SHP77 treated with DMSO at 0.1 percent for 48 hours (cell line): ENCODE measurements around the gene ALG8.
"Not testable (repeated sequence)": the region's sequence is repeated elsewhere in the genome, so short reads cannot be mapped to it uniquely, and the experiment has no call there.

Experiments used
- DNase-seq: peaks from one replicate; lab custom pipeline; 2025; lab: John Stamatoyannopoulos, UW

ALG8 gene

GRCh38 chr11:78100261-78100660 is 39.2 kb downstream of the ALG8 start:
- DNase-seq, result no peak

GRCh38 chr11:78099666-78100065 is 39.8 kb downstream of the ALG8 start:
- DNase-seq, result no peak

DNA sequence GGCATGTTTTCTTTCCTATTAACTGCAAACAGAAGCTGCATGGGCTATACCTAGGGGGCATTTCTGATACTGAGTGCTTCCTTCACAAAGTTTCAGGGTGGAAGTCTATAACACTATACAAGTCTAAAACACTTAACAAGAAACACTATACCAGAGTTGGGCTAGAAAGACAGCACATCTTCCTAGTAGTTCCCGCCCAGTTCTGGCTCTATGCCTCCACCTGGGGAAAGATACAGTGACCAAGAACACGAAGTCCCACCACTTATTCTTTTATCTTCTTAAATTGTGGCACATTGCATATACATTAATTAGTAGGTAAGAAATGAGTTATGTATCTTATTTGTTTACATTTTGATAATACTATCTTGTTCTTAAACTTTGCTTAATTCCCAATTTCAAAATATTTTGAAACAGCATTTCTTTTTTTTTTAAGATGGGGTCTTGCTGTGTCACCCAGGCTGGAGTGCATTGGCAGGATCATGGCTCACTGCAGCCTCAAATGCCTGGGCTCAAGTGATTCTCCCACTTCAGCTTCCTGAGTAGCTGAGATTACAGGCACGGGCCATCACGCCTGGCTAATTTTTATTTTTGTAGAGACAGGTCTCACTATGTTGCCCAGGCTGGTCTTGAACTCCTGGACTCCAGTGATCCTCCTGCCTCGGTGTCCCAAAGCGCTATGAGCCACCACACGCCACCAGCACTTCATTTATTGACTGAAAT is 41.6 kb downstream of the ALG8 start:
- DNase-seq, result no peak

GRCh38 chr11:78094250-78094649 is 45.2 kb downstream of the ALG8 start:
- DNase-seq, result no peak

DNA sequence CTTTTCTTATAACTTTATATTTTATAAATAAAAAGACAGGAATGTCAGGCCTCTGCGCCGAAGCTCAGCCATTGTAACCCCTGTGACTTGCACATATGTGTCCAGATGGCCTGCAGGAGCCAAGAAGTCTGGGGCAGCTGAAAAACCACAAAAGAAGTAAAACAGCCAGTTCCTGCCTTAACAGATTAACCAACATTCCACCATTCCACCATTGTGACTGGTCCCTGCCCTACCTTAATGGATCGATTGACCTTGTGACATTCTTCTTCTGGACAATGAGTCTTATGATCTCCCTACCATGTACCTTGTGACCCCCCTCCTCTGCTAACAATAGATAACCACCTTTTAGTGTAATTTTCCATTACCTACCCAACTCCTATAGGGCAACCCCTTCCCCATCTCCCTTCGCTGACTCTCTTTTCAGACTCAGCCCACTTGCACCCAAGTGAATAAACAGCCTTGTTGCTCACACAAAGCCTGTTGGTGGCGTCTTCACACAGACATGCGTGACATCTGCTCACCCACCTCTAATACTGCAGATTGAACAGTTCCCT is 52.8 kb downstream of the ALG8 start:
- not testable (repeated sequence) for DNase-seq

- DNase-seq, result no peak
These were observed 53.5 kb downstream of the ALG8 start for GRCh38 chr11:78085972-78086371.

DNA sequence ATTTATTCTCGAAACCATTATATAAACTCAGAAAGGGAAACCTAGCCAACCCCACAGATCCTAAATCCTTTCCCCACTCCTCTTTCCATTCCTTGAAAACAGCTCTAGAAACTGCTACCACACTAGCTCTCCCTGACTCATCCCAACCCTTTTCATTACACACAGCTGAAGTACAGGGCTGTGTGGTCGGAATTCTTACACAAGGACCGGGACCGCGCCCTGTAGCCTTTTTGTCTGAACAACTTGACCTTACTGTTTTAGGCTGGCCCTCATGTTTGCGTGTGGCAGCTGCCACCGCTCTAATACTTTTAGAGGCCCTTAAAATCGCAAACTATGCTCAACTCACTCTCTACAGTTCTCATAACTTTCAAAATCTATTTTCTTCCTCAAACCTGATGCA is 54.9 kb downstream of the ALG8 start:
- DNase-seq, result not testable (repeated sequence)

DNA sequence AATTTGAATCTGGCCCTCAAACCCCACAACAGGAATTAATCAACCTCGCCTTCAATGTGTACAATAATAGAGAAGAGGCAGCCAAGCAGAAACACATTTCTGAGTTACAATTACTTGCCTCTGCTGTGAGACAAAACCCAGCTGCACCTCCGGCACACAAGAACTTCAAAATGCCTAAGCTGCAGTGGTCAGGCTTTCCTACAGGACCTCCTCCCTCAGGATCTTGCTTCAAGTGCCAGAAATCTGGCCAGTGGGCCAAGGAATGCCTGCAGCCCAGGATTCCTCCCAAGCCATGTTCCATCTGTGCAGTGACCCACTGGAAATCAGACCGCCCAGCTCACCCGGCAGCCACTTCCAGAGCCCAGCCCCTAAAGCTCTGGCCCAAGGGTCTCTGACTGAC is 56.4 kb downstream of the ALG8 start:
- no peak for DNase-seq

- no peak for DNase-seq
These were observed 57.3 kb downstream of the ALG8 start for GRCh38 chr11:78082146-78082545.

DNA sequence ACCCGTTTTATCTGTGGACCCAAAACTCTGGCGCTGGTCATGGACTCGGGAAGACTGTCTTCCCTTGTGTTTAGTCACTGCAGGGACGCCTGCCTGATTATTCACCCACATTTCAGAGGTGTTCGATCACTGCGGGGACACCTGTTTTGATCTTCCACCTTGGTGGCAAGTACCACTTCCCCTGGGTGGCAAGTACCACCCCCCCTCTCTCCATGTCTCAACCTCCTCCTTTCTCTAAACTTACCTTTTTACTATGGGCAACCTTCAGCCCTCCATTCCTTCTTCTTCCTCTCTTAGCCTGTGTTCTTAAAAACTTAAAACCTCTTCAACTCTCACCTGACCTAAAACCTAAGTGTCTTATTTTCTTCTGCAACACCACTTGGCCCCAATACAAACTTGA is 57.8 kb downstream of the ALG8 start:
- no peak for DNase-seq

DNA sequence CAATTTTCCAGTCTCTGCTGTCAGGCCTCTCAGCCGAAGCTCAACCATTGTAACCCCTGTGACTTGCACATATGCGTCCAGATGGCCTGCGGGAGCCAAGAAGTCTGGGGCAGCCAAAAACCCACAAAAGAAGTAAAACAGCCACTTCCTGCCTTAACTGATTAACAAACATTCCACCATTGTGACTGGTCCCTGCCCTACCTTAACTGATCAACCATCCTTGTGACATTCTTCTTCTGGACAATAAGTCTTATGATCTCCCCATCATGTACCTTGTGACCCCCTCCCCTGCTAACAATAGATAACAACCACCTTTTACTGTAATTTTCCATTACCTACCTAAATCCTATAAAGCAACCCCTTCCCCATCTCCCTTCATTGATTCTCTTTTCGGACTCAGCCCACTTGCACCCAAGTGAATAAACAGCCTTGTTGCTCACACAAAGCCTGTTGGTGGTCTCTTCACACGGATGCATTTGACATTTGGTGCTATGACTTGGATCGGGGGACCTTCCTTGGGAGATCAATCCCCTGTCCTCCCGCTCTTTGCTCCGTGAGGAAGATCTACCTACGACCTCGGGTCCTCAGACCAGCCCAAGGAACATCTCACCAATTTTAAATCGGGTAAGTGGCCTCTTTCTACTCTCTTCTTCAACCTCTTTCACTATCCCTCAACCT is 58.5 kb downstream of the ALG8 start:
- no peak for DNase-seq

- no peak for DNase-seq
These were observed 59.2 kb downstream of the ALG8 start for GRCh38 chr11:78080084-78080817.

- peak; percentile 76 for DNase-seq
These were observed 60.0 kb downstream of the ALG8 start, which contains the start of gene NDUFC2 for GRCh38 chr11:78079232-78080083. TSS of gene NDUFC2 (minus strand) at chr11:78079862. CDS start at chr11:78079744, 118 bp downstream.

DNA sequence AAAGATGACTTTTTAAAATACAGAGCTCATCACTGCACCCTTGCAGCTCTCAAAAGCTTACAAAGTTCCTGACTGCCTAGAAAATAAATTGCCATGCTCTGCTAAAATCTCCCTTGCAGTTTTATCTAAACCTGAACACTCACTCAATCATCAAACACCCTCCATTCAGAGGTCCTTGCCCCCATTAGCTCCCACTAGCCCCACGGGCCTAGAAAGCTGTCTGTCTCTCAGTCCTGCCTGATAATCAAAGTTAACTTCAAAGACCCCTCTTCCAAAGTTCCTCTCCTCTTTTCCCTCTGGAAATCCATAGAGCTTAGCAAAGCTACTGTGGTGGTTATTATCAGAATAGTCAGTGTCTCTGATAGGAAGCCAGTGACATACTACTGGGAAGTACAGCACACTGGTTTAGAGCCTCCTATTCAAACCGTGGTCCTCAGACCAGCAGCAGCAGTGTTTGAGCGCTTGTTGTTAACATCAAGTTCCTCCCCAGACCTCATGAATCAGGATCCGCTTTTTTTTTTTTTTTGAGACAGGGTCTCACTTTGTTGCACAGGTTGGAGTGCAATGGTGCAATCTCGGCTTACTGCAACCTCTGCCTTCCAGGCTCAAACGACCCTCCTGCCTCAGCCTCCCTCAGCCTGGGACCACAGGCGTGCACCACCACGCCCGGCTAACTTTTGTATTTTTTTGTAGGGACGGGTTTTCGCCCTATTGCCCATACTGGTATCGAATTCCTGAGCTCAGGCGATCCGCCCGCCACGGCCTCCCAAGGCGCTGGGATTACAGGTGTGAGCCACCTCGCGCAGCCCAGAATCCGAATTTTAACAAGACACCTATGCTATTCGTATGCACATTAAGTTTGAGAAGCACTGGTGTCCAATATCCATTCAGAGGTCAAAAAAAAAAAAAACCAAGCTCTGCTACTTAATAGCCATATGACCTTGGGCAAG is 60.9 kb downstream of the ALG8 start:
- DNase-seq, result no peak

GRCh38 chr11:78077592-78077991 is 61.8 kb downstream of the ALG8 start:
- not testable (repeated sequence) for DNase-seq

- DNase-seq, result no peak
These were observed 62.6 kb downstream of the ALG8 start for GRCh38 chr11:78076733-78077403.

DNA sequence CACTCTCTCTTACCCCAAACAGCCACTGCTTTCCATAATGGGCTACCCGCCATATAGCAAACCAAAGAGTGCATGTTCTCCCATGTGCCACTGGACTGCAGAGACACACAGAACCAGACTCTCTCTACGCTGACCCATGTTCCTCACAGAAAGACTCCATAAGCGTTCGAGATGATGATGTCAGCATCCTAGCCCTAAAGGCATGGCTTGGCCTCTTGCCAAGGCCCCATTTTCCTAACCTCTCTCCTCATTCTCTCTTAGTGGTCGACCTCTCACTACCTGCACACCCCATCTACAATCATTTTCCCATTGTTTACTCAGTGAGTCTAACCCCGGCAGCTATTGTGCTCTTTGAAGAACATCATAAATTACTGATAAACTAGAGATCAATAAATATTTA is 64.7 kb downstream of the ALG8 start:
- DNase-seq, result no peak

DNA sequence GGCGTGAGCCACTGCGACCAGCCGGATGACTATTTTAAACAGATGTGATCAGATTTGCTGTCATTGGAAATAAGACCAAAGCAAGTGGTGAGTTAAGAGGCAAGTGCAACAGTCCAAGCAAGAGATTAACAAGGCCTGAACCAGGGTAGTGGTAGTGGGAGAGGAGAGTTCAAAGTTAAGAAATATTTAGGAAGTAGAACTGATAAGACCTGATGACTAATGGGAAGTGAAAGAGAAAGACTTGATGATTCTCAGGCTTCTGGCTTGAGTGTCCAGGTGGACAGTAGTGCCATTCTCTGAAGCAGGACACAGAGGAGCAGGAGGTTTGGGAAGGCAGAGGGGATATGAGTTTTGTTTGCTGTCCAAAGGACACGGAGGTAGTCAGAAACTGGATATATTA is 67.0 kb downstream of the ALG8 start:
- no peak for DNase-seq

DNA sequence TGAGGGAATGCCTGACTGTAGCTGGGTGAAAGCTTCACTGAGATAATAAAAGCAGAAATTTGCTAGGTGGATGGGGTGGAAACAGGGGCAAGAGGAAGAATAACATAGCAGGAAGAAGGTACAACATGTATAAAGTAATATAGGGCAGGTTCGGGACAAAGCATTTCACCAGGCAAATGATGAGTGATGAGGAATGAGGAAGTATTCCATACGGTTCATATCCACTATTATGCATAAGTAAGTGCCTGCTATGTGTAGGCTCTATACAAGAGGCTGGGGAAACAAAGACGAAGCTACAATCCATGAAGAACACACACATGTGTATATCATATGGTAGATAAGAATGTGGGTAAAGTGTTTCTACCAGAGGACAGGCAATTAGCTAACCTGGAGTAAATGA is 67.7 kb downstream of the ALG8 start:
- DNase-seq, result no peak

DNA sequence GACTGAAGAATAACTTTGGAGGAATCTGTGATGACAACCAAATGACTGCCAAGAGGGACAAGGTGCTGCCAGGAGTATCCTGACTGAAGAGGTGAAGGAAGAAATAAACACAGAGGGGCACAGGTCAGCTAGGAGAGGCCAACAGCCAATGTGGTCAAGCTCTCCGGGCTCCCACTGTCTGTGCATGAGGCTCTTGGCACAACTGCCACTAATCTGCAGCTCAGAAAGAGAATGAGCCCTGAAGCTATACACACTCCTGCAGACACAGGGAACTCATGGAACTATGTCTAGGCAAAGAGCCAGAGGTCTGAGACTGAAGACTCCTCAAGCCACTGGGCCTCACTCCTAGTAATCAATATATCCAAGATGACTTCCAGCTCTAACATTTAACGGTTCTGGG is 68.8 kb downstream of the ALG8 start:
- no peak for DNase-seq
